ENCODE data around the gene TBC1D22B. TPM values are rescaled to one million over a fixed set of nuclear protein-coding genes. Genes with fewer than 3 reads are reported as not detected.

TBC1D22B gene
- total and polyA plus RNA-seq, 9 of the 15 experiments (the other 6 are each of a cell fraction or from before 2014, with no cell fraction given) = 4.8 to 24.2 (median 13.5) TPM

- TF ChIP-seq ZBTB40 (IDR thresholded peaks at IDR 0.05) = peak; percentile 12; the same call in 1 of the 2 replicates
- TF ChIP-seq ZBTB40 (CRISPR knock-in tag; IDR thresholded peaks at IDR 0.05) = no peak
- TF ChIP-seq ZNF165 (CRISPR knock-in tag; IDR thresholded peaks at IDR 0.05; ENCODE audit: borderline replicate concordance) = no peak
- no peak for TF ChIP-seq GATAD2B (IDR thresholded peaks at IDR 0.05; ENCODE audit: borderline replicate concordance)
- peak; percentile 43 for TF ChIP-seq NFIC (IDR thresholded peaks at IDR 0.05)
- peak; percentile 64 for TF ChIP-seq CCNT2 (IDR thresholded peaks at IDR 0.05; ENCODE audit: borderline replicate concordance, extremely low read depth, insufficient read length, low read depth, low read length)
- TF ChIP-seq NUFIP1 (IDR thresholded peaks at IDR 0.05; ENCODE audit: partially characterized antibody) = no peak
- TF ChIP-seq ZNF644 (tag; IDR thresholded peaks at IDR 0.05; ENCODE audit: low read depth) = no peak
- TF ChIP-seq FOXM1 (IDR thresholded peaks at IDR 0.05; ENCODE audit: low read depth) = no peak
- 0 out of 2 replicates have a peak, but pooled peaks have one; percentile 57 for TF ChIP-seq FOXM1 (CRISPR knock-in tag; IDR thresholded peaks at IDR 0.05; ENCODE audit: low read depth)
- TF ChIP-seq PHF8 (IDR thresholded peaks at IDR 0.05; ENCODE audit: borderline replicate concordance, low read length) = peak; percentile 84
- TF ChIP-seq HMGN3 (IDR thresholded peaks at IDR 0.05; ENCODE audit: borderline replicate concordance, extremely low read depth, insufficient read length, low read depth, low read length) = peak; percentile 78
- TF ChIP-seq KAT7 (CRISPR knock-in tag; IDR thresholded peaks at IDR 0.05; ENCODE audit: borderline replicate concordance) = peak; percentile 81; the same call in 1 of the 2 replicates
- peak; percentile 54; the same call in 1 of the 2 replicates for TF ChIP-seq LARP7 (IDR thresholded peaks at IDR 0.05)
- peak; percentile 33 to 35; a peak in 1 of 4 replicates for TF ChIP-seq FOXK2 (conservative IDR thresholded peaks at IDR 0.05 in 1 of 2, IDR thresholded peaks at IDR 0.05 in 1 of 2; ENCODE audit: low read depth in 2 of 2)
- TF ChIP-seq FIP1L1 (IDR thresholded peaks at IDR 0.05; ENCODE audit: low read depth, low read length, poor library complexity, severe bottlenecking) = peak; percentile 64
- peak; percentile 37; the same call in 1 of the 2 replicates for TF ChIP-seq BCOR (IDR thresholded peaks at IDR 0.05)
- TF ChIP-seq NR2C2 (CRISPR knock-in tag; IDR thresholded peaks at IDR 0.05) = 0 out of 2 replicates have a peak, but pooled peaks have one; percentile 42
- TF ChIP-seq NR2C2 (tag; IDR thresholded peaks at IDR 0.05) = no peak
- no peak for TF ChIP-seq NFATC3 (IDR thresholded peaks at IDR 0.05)
These were observed 96.4 kb downstream of the TBC1D22B start, which contains the start of gene RNF8 (continued) for GRCh38 chr6:37353761-37354525.
